Right hindlimb (tissue), 1 donor: ENCODE data around the gene ZNF177.

Source experiments
- DNase-seq: peaks from one replicate; pipeline ENCODE4 v3.0.0-alpha.2; 2018

ZNF177 gene

GRCh38 chr19:9430444-9430843 is 67.6 kb downstream of the ZNF177 start:
- DNase-seq: no peak

GRCh38 chr19:9431475-9431874 is 68.7 kb downstream of the ZNF177 start:
- DNase-seq: no peak
